HG02588 (cell line): ENCODE data around the gene MKKS.
"Not testable (repeated sequence)": the region's sequence is repeated elsewhere in the genome, so short reads cannot be mapped to it uniquely, and the experiment has no call there.

Source experiments
- ATAC-seq: cut with Tn5 transposase; IDR thresholded peaks from one replicate; pipeline ENCODE4 v1.9.1; 2021; ENCODE audit warnings: mild to moderate bottlenecking, moderate library complexity; ENCODE audit not compliant: unreplicated experiment

The MKKS gene

DNA sequence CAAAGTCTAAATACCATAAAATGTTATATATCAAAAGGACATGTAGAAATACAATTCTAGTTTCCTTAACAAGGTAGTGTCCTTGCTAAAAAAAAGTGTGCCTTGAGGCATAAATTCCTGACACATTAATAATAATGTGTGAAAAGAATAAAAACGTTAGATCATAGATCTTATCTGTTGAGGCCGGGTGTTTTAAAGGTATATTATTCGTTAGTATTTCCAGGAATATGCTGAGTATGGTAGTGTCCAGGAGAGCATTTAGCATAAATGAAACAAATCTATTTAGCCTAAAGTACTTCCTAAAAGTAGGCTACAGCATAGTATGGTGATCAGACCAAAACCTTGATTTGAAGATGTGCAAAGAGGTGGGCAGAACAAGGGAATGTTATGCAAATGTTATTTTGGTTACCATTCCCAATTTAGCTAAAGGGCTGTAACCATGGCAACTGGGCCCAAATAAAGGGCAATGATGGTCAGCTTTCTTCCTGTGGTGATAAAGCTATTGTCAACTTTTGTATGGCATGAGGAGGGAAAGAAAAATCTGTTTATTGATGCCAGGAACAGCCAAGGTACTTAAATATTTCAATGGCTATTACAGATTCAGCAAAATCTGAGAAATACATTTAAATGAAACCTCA is 18.9 kb downstream of the MKKS start:
- no peak for ATAC-seq

DNA sequence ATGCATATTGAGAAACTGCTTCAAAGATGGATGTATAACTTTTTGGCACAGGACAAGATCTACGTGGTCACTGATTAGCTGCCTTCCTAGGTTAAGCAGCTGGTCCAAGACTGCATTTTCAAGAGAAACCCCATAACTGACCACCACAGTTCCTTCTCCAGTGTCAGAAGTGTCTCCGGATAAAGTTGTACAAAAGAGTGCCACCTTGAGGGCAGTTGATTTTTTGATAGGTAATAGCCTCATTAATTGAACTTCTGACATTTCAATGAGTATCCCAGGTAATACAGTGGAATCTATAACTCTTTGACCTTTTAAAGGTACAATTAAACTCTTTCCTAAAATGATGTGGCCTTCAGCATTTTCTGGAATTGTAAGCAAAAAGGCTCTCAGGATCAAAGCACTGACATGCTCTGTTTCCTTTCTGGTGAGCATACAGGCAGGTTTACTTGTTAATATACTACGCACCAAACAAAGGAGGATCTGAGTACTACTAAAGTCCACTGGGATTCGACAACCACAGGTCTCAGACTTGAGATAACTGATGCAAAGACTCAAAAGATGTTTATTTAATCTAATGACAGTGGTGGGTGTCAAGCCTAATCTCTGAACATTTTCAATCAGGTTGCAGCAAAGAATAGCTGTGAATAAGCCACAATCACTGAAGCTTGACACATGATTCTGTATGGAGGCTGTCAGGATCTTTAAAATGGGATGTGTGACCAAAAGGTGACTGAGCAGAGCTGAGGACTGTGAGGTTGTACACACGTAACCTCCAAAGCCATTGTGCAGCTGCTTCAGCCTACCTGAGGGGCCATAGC is 21.2 kb downstream of the MKKS start:
- no peak for ATAC-seq

DNA sequence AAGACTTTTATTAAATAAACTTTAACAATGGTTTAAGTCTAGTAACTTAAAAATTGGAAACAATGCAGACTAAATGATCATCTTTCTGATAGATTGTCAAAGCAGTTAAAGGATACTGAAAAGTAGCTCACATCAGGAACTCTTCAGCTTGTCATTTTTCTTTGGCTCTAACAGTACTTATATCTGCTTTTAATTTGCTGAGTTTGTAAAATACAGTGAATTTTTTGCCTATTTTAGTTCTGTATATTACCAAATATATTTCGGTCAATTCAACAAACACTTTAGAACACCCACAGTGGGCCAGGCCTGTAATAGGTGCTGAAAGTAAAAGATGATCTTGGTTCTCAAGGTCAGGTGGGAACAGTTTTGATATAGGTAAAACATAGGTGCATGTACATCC is 22.3 kb downstream of the MKKS start:
- no peak for ATAC-seq

DNA sequence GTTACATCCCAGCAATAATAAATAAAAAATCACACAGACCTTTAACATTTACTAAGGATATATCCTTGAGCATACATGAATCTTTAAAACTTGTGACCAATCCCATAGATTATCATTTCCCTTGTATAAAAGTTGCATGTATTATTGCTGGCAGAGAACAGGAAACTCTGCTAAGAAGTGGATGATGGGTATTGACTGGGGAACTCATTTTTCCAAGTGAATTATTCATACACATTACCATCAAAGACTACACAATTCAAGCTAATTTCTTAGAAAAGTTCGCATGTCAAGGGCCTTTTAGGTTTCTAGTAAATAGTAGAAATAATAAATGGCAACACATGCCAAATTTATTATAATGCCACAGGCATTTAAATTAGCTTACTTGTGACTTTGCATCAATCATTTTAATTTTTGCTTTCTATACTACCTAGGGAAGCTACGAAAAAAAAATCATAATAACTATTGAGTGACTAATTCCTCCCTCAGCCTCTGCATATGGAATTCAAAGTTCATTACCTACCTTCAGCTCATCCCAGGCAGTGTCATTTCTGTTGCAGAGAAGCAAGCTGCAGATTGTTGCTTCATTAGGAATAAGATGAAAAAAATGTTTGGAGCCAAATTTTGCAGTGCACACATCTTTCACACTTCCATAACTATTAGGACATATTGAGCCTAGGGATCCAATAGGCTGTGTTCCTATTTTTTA is 25.8 kb downstream of the MKKS start:
- ATAC-seq, result no peak

DNA sequence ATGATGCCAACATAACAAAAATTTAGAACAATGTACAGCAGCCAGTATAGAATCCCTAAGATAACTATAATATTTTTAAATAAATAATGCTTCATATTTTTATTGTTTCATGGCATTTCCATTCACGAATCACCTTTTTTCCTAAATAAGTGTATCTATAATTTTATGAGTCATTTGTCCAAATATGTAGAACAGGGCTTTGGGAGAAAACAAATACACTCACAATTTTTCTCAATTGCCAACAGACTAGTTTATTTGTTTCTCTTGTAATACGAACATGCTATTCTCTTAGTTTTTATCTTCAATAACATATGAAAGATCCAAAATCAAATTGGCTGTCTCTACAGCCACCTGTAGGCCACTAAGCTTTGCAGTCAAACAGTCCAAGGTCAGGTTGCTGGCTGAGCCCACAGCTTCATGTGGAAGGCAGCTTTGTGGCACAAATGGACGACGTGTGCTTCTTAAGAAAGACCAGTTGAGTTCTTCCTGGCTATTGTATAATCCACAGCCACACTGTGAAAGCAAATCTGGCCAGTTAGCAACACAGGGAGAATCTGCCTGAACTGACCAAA is 29.0 kb downstream of the MKKS start:
- ATAC-seq, result no peak

DNA sequence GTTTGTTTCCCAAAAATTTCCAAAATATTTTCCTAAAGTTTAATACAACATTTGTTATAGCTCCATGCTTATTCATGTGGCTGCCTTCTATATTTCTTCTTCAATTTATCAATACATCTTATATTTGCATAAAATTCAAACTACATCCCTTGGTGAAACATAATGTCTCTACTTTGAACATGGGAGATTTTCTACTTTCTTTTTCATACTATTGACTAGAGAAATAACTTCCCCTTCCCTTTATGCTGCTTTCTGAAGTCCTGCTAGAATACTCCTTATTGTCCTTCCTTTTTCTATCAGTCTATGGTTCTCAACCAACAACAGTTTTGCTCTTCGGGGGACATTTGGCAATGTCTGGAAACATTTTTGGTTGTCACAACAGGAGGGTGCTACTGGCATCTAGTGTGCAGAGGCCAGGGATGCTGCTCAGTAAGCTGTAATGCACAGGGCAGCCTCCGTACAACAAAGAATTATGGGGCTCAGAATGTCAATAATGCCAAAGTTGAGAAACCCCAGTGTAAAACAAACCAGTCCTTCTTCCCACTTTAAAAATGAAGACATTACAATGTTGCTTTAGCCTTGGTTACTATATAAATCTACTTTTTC is 29.9 kb downstream of the MKKS start:
- ATAC-seq, result no peak

DNA sequence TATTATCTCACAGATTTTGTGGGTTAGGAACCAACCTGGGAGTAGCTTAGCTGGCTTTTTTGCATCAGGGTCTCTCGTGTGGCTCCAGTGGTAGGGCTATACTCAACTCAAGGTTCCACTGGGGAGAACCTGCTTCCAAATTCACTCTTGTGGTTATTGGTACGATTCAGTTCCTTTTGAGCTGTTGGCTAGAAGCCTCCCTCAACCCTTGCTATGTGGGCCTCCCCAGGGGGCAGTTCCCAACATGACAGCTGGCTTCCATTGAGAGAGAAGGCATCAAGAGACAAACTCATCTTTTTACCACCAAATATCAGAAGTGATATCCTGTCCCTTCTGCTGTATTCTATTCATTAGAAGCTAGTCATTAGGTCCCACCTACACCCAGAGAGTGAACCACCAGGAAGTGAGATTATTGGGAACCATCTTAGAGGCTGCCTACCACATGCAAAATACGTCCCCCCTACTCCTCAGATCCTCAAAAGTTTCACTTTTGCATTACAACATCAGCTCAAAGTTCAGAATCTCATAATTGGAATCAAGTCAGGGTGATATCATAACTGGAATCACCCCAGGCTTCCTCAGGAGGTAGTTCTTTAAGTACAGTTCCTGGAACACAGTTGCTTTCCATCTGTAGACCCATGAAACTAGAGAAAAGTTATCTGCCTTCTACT is 30.9 kb downstream of the MKKS start:
- no peak for ATAC-seq

DNA sequence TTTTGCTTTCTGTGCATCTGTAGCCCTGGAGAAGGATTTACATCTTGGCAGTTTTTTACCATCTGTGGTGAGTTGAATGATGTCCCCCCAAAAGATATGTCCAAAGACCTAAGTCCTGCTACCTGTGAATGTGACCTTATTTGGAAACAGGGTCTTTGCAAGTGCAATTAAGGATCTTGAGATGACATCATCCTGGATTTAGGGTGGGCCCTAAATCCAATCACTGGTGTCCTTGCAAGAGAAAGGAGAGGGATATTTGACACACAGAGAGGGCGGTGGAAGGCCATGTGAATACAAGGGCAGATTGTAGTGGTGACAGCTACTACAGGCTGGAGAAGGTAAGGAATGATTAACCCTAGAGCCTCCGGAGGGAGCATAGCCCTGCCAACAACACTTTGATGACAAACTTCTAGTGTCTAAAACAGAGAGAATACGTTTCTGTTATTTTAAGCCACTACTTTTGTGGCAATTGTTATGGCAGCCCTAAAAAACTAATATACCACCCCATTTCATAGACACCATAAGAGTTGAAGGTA is 35.1 kb downstream of the MKKS start:
- ATAC-seq, result no peak

DNA sequence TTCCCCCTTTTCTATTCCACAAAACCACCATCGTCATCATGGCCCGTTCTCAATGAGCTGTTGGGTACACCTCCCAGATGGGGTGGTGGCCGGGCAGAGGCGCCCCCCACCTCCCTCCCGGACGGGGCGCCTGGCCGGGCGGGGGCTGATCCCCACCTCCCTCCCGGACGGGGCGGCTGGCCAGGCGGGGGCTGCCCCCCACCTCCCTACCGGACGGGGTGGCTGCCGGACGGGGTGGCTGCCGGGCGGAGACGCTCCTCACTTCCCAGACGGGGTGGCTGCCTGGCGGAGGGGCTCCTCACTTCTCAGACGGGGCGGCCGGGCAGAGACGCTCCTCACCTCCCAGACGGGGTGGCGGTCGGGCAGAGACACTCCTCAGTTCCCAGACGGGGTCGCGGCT is 39.3 kb downstream of the MKKS start:
- not testable (repeated sequence) for ATAC-seq

DNA sequence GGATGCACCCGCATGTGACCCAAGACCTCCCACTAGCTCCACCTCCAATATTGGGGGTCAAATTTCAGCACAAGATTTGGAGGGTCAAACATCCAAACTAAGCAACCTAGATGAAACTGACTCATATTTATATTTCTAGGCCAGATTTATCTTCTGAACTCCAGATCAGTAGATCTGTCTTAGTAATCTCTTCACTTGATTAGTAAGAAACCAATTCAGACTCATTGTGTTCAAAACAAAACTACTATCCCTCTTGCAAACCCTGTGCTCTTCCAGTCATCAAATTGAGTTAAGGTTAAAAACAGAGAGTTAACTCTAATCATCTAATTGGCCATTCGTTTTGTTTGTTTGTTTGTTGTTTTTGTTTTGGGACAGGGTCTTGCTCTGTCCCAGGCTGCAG is 43.3 kb downstream of the MKKS start:
- ATAC-seq, result no peak

DNA sequence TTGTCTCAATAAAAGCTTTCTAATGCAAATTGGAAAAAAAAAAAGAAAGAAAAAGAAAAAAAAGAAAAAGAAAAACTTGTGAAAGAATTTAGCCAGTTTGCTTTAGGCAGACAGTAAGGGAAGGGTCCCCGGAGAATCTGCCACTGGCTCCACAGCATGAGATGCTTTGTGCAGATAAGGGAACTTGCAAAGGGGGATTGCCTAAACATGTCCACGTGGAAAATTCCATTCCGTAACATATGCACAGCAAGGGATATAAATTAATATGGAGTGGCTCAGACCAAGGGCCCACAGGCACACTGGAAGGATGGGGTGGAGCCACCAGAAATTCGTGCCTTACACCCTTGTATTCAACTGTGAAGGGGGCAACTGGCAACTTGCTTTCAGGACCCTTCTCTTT is 45.4 kb downstream of the MKKS start:
- no peak for ATAC-seq

DNA sequence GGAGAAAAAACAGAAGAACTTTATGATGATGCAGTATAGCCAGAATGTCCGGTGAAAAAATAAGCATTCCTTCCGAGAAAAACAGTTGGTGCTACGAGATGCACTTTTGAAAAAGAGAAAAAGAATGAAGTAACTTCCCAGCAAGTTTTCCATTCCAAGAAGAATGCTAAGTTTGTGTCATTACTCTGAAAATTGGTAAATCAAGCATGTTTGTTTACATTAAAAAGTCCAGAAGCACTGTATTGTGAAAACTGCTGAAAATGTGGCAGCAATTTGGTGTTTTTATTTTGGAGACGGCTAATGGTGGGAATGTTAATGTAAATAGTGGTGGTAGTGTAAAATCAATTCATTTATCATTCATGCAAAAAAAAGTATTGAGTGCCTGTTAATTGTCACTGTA is 46.3 kb downstream of the MKKS start:
- ATAC-seq, result no peak

DNA sequence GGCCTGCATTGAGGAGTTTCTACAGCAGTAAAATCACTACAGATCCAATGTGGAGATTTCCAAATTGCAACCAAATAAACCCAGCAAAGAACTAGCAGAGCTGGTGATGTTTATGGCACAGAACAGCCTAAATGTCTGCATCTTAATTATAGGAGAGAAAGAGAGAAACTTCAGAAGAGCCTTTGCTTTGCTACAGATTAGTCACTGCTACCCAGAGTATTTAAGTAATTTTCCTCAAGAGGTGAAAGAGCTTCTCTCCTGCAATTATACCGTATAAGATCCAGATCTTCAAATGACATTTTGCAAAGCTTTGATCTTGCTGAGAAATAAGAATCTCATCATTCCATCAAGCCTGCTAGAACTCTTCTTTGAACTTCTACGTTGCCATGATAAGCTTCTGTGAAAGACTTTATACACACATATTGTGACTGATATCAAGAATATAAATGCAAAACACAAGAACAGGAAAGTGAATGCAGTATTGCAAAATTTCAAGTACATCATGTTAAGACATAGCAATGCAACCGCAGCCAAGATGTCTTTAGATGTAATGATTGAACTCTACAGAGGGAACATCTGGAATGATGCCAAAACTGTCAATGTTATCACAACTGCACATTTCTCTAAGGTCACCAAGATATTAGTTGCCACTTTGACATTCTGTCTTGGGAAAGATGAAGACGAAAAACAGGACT is 48.0 kb downstream of the MKKS start:
- no peak for ATAC-seq

DNA sequence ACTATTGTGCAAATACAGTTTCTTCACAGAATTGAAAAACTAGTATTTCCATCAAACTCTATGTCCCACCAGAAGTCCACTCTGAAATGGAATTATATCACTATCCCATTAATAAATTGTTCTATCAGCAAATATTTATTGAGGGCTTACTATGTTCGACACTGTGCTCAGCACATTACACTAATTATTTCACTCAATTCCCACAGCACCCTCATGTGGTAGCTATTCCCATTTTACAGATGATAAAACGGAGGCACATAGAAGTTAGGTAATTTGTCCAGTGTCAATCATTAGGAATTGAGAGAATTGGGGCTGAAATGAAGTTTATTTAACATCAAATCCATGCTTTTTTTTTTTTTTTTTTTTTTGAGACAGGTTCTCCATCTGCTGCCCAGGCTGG is 52.5 kb downstream of the MKKS start:
- ATAC-seq, result no peak

DNA sequence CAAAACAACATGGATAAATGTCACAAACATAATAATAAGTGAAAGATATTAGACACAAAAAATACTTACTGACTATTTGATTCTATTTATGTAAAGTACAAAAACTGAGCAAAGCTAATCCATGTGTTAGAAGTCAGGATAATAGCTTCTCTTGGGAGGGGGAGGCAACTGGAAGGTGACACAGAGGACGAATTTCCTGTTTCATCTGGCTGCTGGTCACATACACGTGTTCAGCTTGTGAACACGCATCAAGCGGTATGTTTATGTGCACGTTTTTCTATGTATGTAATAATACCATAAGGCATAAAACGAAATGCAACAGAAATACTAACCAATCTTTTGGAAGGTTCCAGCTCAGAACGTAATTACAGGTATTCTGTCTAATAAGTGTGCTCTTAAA is 54.3 kb downstream of the MKKS start:
- ATAC-seq, result no peak

DNA sequence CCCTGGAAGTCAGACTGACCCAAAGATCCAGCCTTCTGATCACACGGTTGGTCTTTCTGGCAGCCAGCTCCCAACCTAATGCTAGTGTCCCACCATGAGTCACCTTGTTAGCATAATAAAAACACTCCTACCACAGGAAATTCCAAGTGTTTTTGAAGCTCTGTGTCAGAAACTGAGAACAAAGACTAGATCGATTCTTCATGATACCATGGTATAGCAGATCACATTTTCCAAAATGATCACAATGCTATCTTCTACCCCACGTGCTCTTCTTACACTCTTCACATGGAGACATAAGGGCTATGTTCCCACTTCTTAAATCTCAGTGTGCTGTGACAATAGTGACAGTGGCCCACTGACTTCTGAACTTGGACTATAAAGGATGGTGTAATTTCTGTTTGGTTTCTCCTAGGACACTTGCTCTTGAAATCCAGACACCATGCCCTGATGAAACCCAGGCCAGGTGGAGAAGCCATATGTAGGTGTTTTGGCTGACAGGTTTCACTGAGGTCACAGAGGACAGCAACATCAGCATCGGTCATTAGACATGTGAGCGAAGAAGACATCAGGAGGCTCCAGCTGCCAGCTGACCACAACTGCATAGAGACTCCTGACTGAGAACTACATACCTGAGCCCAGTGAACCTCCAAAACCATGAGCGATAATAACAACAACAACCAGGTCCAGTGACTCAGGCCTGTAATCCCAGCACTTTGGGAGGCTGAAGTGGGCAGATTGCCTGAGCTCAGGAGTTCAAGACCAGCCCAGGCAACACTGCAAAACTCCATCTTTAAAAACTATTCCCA is 57.5 kb downstream of the MKKS start:
- no peak for ATAC-seq

DNA sequence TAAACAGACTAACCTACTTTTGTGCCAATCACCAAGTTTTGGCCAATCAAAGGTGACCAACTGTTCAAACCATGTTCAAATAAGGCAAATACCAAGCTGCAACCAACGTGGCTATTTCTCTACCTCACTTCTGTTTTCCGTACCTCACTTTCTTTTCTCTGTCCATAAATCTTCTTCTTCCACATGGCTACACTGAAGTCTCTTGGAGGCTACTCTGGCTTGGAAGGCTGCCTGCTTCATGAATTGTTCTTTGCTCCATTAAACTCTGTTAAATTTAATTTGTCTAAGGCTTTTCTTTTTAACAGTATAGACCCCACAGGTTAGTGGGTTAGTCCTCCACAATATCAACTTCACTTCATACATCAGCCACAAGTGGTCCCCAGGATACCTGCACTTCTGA is 58.8 kb downstream of the MKKS start:
- ATAC-seq, result no peak

DNA sequence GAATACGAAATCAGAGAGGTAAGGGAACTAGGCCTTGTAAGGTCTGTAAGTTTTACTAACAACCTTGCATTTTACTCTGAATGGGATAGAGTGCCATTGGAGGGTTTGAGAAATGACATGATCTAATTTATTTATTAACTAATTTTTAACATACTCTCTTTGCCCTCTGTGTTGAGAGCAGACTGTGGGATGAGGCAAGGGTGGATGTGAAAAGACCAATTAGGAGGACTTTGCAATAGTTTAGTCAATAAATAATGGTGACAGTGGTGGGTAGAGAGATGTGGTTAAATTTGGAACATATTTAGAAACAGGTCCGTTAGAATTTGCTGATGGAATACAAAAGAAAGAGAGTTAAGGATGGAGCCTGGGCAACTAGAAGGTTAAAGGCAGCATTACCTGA is 60.0 kb downstream of the MKKS start:
- ATAC-seq, result no peak

DNA sequence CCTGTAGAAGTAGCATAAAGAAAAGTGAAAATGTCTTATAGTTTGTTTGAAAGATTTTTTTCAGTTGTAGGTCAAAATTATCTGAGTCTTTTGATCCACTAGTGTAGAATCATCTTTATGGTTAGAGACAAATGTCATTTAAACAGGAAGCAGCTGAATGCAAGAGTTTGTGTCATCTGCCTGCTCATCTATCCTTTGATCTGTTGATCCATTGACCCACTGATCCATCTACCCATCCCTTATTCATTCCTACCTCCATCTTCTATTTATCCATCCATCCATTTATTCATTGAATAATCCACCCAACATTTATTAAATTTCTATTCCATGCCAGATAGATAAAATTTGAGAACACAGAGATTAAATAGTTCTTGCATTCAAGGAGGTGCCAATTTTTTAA is 62.6 kb downstream of the MKKS start:
- ATAC-seq, result no peak
